Aorta (tissue), 5 donors: ENCODE data around the gene SRRM2. TPM values are rescaled to one million over a fixed set of nuclear protein-coding genes. Genes with fewer than 3 reads are reported as not detected.

Experiments
- ATAC-seq: fragments of 200-7000 bp; cut with Tn5 transposase; one replicate; pipeline ENCODE4 v1.9.1; 2022; ENCODE audit warnings: moderate library complexity; ENCODE audit not compliant: low FRiP score
- DNase-seq, 2 donors: peaks; one replicate each; pipeline ENCODE4 v3.0.0-alpha.2; 2020
- H3K27ac ChIP-seq, 2 donors: one replicate each; pipeline ENCODE4 v1.5.1; 2013; ENCODE audit warnings: low read length in 2 of 2, mild to moderate bottlenecking in 2 of 2, moderate library complexity in 2 of 2, control low read depth in 1 of 2, inconsistent platforms in 1 of 2, low read depth in 1 of 2
- H3K27me3 ChIP-seq, 2 donors: one replicate each; pipeline ENCODE4 v1.6.1; 2013; ENCODE audit warnings: control low read depth in 1 of 2, low read length in 1 of 2, mild to moderate bottlenecking in 1 of 2, moderate library complexity in 1 of 2; ENCODE audit not compliant: insufficient read depth in 2 of 2, control insufficient read depth in 1 of 2
- H3K36me3 ChIP-seq, 2 donors: one replicate each; pipeline ENCODE4 v1.6.1; 2013; ENCODE audit warnings: control low read depth in 1 of 2, low read length in 1 of 2, mild to moderate bottlenecking in 1 of 2; ENCODE audit not compliant: insufficient read depth in 2 of 2, control insufficient read depth in 1 of 2
- H3K4me1 ChIP-seq, 2 donors: one replicate each; pipeline ENCODE4 v1.6.1; 2013; ENCODE audit warnings: low read length in 2 of 2, control low read depth in 1 of 2, mild to moderate bottlenecking in 1 of 2, moderate library complexity in 1 of 2; ENCODE audit not compliant: insufficient read depth in 2 of 2, control insufficient read depth in 1 of 2
- H3K4me3 ChIP-seq, 2 donors: one replicate each; pipeline ENCODE4 v1.5.1; 2013; ENCODE audit warnings: low read length in 2 of 2, control low read depth in 1 of 2, mild to moderate bottlenecking in 1 of 2
- H3K9me3 ChIP-seq: one replicate; pipeline ENCODE4 v1.6.1; 2013; ENCODE audit warnings: mild to moderate bottlenecking, low read length; ENCODE audit not compliant: control insufficient read depth
- WGBS, 2 donors: extraction: QIAGEN DNeasy Blood & Tissue Kit; methylation state at CpG; one replicate each; pipeline ENCODE4 v1.1.7; 2013; 5-methylcytosine and 5-hydroxymethylcytosine counted together
- intact Hi-C, 2 donors: fragments of 100-400 bp; cut with DNase I; formaldehyde crosslinking; loops; one replicate each; pipeline versions ENCODE4 v1.14.2 to v1.15.0; 2022
- long read RNA-seq, 2 donors: library from polyadenylated mRNA; unstranded; transcript quantifications; one replicate each; pipeline ENCODE4 v2.0.0, GENCODE V29; 2020 to 2021
- polyA plus RNA-seq, 2 donors: library from polyadenylated mRNA; stranded (reverse); fragments of 200-250 nt; gene quantifications; one replicate each; pipeline ENCODE4 v1.2.3, GENCODE V29; 2013
- total RNA-seq, 2 donors: library from RNA; stranded (reverse); fragmentation: NEBNext Ultra II Directional; extraction: Animal tissue kit (Norgen Biotek cat#: 25700); gene quantifications; one replicate each; pipeline ENCODE4 v1.2.1, GENCODE V29; 2021
- donor health status: healthy with polysubstance abuse.
- donor health status: Bipolar disorder and iron deficiency.
- donor health status: DM: no; HTN: no; CAD: no.
- donor health status: DM: no; HTN: no; CAD: no.
- donor health status: DM: yes; HTN: yes; CAD: no.

SRRM2 gene
- 100 to 1,000 TPM; 552 to 716 TPM for total RNA-seq
- polyA plus RNA-seq, result 100 to 1,000 TPM; 194 to 946 TPM
- long read RNA-seq, donor 1, transcript SRRM2-218 (3 exons, 1,759 nt), result major isoform, 10 of 48 reads
- long read RNA-seq, donor 1, partial matches to known transcripts, result 19 of 48 reads
- long read RNA-seq, donor 1, other reads (novel, unspliced or antisense), result 17 of 48 reads
- long read RNA-seq, donor 2, transcript SRRM2-226 (4 exons, 461 nt), result major isoform, 6 of 167 reads
- long read RNA-seq, donor 2, transcript SRRM2-213 (2 exons, 732 nt), result major isoform, 6 of 167 reads
- long read RNA-seq, donor 2, partial matches to known transcripts, result 115 of 167 reads
- long read RNA-seq, donor 2, other reads (novel, unspliced or antisense), result 34 of 167 reads

DNA sequence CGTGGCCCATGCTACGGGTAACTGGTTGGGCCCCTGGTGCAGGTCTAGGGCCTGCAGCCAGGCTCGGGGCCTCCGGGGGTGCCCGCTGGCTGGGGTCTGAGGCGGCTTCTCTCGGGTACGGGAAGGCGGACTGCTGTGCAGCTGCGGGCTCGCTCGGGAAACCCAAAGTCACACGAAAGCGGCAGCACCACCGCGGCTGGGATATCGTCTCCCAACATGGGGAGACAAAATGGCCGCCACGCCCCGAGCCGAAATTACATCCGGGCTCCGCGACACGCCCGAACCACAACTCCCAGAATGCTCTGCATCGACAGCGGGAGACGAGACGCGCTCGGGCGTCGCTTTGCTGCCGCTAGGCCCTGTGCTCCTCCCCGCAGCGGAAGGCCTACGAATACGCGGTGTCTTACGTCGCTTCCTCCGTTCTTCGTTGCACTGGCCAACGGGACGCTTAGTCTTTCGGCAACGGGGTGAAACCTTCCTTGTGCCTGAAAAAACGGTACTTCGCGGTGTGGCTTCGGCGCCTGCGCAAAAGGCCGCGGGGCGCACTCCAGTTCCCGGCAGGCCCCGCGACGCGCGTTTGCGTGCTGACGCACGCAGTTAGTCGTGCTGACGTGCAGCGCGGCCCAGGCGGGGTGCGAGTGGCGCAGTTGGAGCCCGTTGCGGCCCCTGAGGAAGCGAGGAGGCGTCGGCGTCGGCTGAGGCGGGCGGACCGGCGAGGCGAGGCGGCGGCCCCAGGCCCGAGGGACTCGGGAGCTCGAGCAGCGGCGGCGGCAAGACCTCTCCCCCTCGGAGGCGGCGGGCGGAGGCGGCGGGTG, at the start of gene SRRM2:
TSS of gene SRRM2 (plus strand) at position 604 of the 815 bp plus-strand sequence. CDS start 3,727 bp downstream, outside the sequence.
- DNase-seq, result peak; percentile 97 to 98
- H3K4me3 ChIP-seq, result peak within 1 kb of the TSS; percentile 53 to 94
- peak; percentile 96 for ATAC-seq
- H3K9me3 ChIP-seq, result no peaks in the 10 kb centered on the region
- H3K4me1 ChIP-seq, result peaks cover 0 to 2% of the 10 kb centered on the region in 2 donors
- 1% methylated on average over 91 to 99 of the region's 99 CpGs for WGBS, 2 donors
- H3K36me3 ChIP-seq, result no peaks in the 10 kb centered on the region
- intact Hi-C loops, result loop anchor here in 1 of 2 donors (1.0 kb wide), 2 partner anchors 25 to 31 kb away; partner anchors contain the start of gene ELOB
- H3K27me3 ChIP-seq, result no peaks in the 10 kb centered on the region
- H3K27ac ChIP-seq, result peak within 1 kb of the TSS; percentile 23 to 97

GRCh38 chr16:2702871-2703745, 49.3 kb upstream of the SRRM2 start:
- intact Hi-C loops, result no loop called here
- no peak for ATAC-seq
- Histone ChIP-seq H3K4me3 (no peak overlapping the region), H3K9me3 (no peaks in the 10 kb centered on the region), H3K27ac (no peak overlapping the region), H3K27me3 (no peaks in the 10 kb centered on the region), H3K4me1 (no peaks in the 10 kb centered on the region), H3K36me3 (peaks cover 0 to 4% of the 10 kb centered on the region in 2 donors)
- 85 to 87% methylated on average over 23 to 28 of the region's 28 CpGs for WGBS, 2 donors
- no peak for DNase-seq

DNA sequence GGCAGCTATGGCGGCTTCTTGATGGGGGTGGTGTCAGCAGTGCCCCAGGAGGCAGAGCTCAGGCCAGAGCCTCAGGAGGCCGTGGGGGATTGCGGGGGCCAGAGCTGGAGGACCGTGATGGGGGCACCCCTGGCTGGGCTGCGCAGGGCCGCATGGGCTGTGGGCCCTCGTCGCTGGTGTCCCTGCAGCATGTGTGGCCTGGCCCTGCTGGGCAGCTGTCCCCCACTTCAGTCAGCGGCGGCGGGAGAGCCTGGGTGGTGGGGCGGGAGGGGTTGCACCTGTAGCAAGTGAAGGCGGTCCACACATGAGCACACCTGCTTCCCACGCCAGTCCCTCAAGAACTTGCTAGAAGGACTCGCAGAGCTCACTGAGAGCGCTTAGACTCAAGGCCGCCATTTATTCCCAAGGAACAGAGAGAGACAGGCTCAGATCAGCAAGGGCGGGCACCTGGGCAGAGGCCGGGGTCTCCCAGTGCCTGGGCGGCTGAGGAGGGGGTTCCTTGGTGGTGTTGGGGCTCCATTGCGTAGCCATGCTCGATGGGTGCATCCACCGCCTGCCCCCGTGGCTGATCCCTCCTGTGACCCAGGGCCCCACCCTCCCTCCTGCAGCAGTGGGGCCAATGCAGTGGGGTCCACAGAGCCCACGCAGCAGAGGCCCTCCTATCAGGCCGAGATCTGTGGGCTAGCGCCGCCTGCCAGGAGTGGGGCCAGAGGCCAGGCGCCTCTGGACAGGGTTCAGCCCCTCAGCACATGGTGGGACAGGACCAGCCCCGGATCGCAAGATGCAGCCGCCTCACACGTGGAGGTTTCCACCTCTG, 48.1 kb upstream of the SRRM2 start:
- Histone ChIP-seq H3K4me3 (no peak overlapping the region), H3K27ac (no peak overlapping the region), H3K9me3 (no peaks in the 10 kb centered on the region), H3K27me3 (no peaks in the 10 kb centered on the region), H3K36me3 (peaks cover 0 to 4% of the 10 kb centered on the region in 2 donors), H3K4me1 (no peaks in the 10 kb centered on the region)
- intact Hi-C loops, result no loop called here
- DNase-seq (no peak), ATAC-seq (no peak)
- 92 to 93% methylated on average over 33 of the region's 33 CpGs for WGBS, 2 donors

GRCh38 chr16:2704983-2705275, 47.5 kb upstream of the SRRM2 start:
- intact Hi-C loops, result no loop called here
- 88 to 92% methylated on average over 14 of the region's 14 CpGs for WGBS, 2 donors
- Histone ChIP-seq H3K9me3 (no peaks in the 10 kb centered on the region), H3K4me3 (no peak overlapping the region), H3K4me1 (no peaks in the 10 kb centered on the region), H3K27ac (no peak overlapping the region), H3K27me3 (no peaks in the 10 kb centered on the region), H3K36me3 (peaks cover 0 to 4% of the 10 kb centered on the region in 2 donors)
- DNase-seq, result no peak
- no peak for ATAC-seq

DNA sequence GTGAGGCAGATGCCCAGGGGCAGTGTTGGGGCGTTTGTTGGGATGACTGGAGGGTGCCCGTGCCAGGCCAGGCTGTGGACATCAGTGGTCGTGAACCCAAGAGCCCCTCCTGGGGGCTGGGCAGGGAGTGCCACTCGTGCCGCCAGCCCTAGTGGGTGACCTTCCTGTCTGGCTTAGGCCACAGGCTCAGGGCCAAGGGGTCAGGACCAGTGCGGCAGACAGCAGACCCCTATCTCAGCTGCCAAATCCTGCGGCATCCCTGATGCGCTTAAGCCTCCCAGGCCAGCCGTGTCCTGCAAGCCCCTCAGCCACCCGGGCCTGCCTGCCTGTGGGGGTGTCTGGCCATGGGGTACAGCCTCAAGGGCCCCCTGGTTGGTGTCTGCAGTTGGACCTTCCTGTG, 47.1 kb upstream of the SRRM2 start:
- 91 to 93% methylated on average over 10 of the region's 10 CpGs for WGBS, 2 donors
- no peaks in the 10 kb centered on the region for H3K9me3 ChIP-seq
- DNase-seq (no peak), ATAC-seq (no peak)
- peaks cover 0 to 4% of the 10 kb centered on the region in 2 donors for H3K36me3 ChIP-seq
- no peak overlapping the region for H3K4me3 ChIP-seq
- no peaks in the 10 kb centered on the region for H3K4me1 ChIP-seq
- intact Hi-C loops, result no loop called here
- no peak overlapping the region for H3K27ac ChIP-seq
- H3K27me3 ChIP-seq, result no peaks in the 10 kb centered on the region

DNA sequence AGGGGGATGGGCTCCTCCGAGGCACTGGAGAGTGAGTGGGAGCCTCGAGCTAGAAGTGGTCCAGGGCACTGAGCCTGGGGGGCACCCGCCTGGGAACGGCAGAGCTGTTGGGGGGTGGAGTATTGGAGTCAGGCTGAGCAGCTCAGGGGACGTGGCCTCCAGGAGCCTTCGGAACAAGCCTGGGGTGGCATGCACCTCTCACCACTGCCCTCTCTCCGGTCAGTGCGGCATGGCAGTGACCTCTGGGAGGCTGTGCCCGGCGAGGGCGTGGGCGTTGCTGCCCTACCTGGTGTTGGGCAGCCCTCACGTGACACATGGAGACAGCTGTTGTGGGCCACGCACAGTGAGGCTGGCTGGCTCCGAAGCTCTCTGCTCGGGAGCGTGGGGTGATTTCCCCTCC, 46.4 kb upstream of the SRRM2 start:
- Histone ChIP-seq H3K36me3 (peaks cover 0 to 4% of the 10 kb centered on the region in 2 donors), H3K27me3 (no peaks in the 10 kb centered on the region), H3K27ac (no peak overlapping the region), H3K9me3 (no peaks in the 10 kb centered on the region), H3K4me3 (no peak overlapping the region), H3K4me1 (no peaks in the 10 kb centered on the region)
- intact Hi-C loops, result no loop called here
- no peak for ATAC-seq
- DNase-seq, result no peak
- WGBS, 2 donors, result 89 to 93% methylated on average over 17 of the region's 17 CpGs

GRCh38 chr16:2706611-2707311, 45.7 kb upstream of the SRRM2 start:
- Histone ChIP-seq H3K27ac (no peak overlapping the region), H3K4me3 (no peak overlapping the region), H3K36me3 (peaks cover 0 to 4% of the 10 kb centered on the region in 2 donors), H3K27me3 (no peaks in the 10 kb centered on the region), H3K9me3 (no peaks in the 10 kb centered on the region), H3K4me1 (no peaks in the 10 kb centered on the region)
- 92 to 93% methylated on average over 17 to 22 of the region's 22 CpGs for WGBS, 2 donors
- no peak for ATAC-seq
- no peak for DNase-seq
- intact Hi-C loops, result no loop called here
